Fibroblast of lung (primary cell): ENCODE results near the gene FAM187B. TPM values are rescaled to one million over a fixed set of nuclear protein-coding genes. Genes with fewer than 3 reads are reported as not detected.
"Not testable (repeated sequence)": the region's sequence is repeated elsewhere in the genome, so short reads cannot be mapped to it uniquely, and the experiment has no call there.

Source experiments
- DNase-seq, 2 donors: peaks; one replicate each; pipeline versions ENCODE4 v3.0.0 to v3.0.0-alpha.2; 2010; ENCODE audit warnings: low read depth in 2 of 2
- H2AFZ ChIP-seq: 2 replicates; pipeline ENCODE4 v1.5.1; 2012; ENCODE audit warnings: low read length, control low read depth, inconsistent platforms
- H3K27ac ChIP-seq: 2 replicates; pipeline ENCODE4 v1.5.1; 2011; ENCODE audit warnings: low read length, control low read depth; ENCODE audit not compliant: insufficient read depth
- H3K27me3 ChIP-seq: 2 replicates; pipeline ENCODE4 v1.5.1; 2011; ENCODE audit warnings: mild to moderate bottlenecking, low read length; ENCODE audit not compliant: control insufficient read depth, insufficient read depth
- H3K36me3 ChIP-seq: 2 replicates; pipeline ENCODE4 v1.5.1; 2011; ENCODE audit warnings: low read length; ENCODE audit not compliant: control insufficient read depth, insufficient read depth
- H3K4me1 ChIP-seq: 2 replicates; pipeline ENCODE4 v1.5.1; 2011; ENCODE audit warnings: low read length; ENCODE audit not compliant: control insufficient read depth, insufficient read depth; ENCODE audit errors: extremely low read depth
- H3K4me2 ChIP-seq: 2 replicates; pipeline ENCODE4 v1.5.1; 2011; ENCODE audit warnings: low read length, control low read depth; ENCODE audit not compliant: insufficient read depth; ENCODE audit errors: extremely low read depth
- H3K4me3 ChIP-seq, 4 experiments: fragments of 200-600 bp in 1 of 4; sonication (generic) in 1 of 4; replicated peaks in 1 of 4; 2 replicates each; pipeline ENCODE4 v1.5.1; 2011 to 2016; ENCODE audit warnings: low read length in 4 of 4, low read depth in 3 of 4, mild to moderate bottlenecking in 3 of 4, control low read depth in 2 of 4, inconsistent platforms in 1 of 4, mixed read lengths in 1 of 4; ENCODE audit not compliant: insufficient read depth in 1 of 4; ENCODE audit errors: control extremely low read depth in 1 of 4
- H3K79me2 ChIP-seq: 2 replicates; pipeline ENCODE4 v1.5.1; 2012; ENCODE audit warnings: mild to moderate bottlenecking, low read length, inconsistent platforms; ENCODE audit not compliant: control insufficient read depth, insufficient read depth
- H3K9ac ChIP-seq: 2 replicates; pipeline ENCODE4 v1.5.1; 2011; ENCODE audit warnings: mild to moderate bottlenecking, low read length, control low read depth; ENCODE audit not compliant: insufficient read depth
- H3K9me3 ChIP-seq: 2 replicates; pipeline ENCODE4 v1.5.1; 2012; ENCODE audit warnings: low read depth, low read length; ENCODE audit not compliant: control insufficient read depth, insufficient read depth
- H4K20me1 ChIP-seq: 2 replicates; pipeline ENCODE4 v1.5.1; 2011; ENCODE audit warnings: low read length; ENCODE audit not compliant: control insufficient read depth, insufficient read depth; ENCODE audit errors: extremely low read depth
- CTCF ChIP-seq, 2 donors: IDR thresholded peaks in 1 of 2; conservative IDR thresholded peaks in 1 of 2; 1 replicate in 1 of 2; 2 replicates in 1 of 2; pipeline ENCODE4 v1.5.1; 2011 to 2012; ENCODE audit warnings: low read length in 2 of 2, control low read depth in 1 of 2, inconsistent platforms in 1 of 2, low read depth in 1 of 2, mild to moderate bottlenecking in 1 of 2
- EZH2 ChIP-seq: IDR thresholded peaks from 2 replicates; pipeline ENCODE4 v1.5.1; 2012; ENCODE audit warnings: low read length, control low read depth, mild to moderate bottlenecking; ENCODE audit errors: missing control alignments
- polyA plus RNA-seq, 2 donors: library from polyadenylated mRNA; depleted of rRNA in 1 of 2; stranded (reverse) in 1 of 2; unstranded in 1 of 2; fragments of >200 nt; gene quantifications; 2 replicates each; pipeline ENCODE4 v1.2.1, GENCODE V29; 2011 to 2012; ENCODE audit warnings: missing spikeins in 1 of 2
- total RNA-seq: library from RNA; depleted of rRNA; stranded (reverse); fragments of >200 nt; gene quantifications from 2 replicates; pipeline ENCODE4 v1.2.1, GENCODE V29; 2014

The FAM187B gene
- total and polyA plus RNA-seq, 2 donors (not counting 1 experiment from before 2014, with no cell fraction given): not detected

GRCh38 chr19:35204799-35205732 is 23.5 kb downstream of the FAM187B start:
- Histone ChIP-seq H3K4me2 (no peak overlapping the region), H3K4me3 (no peak overlapping the region), H3K9me3 (no peaks in the 10 kb centered on the region), H3K27ac (no peak overlapping the region), H3K36me3 (no peaks in the 10 kb centered on the region), H3K79me2 (no peaks in the 10 kb centered on the region), H3K27me3 (peaks cover 3% of the 10 kb centered on the region), H3K9ac (no peak overlapping the region), H3K4me1 (no peaks in the 10 kb centered on the region), H4K20me1 (no peaks in the 10 kb centered on the region), H2AFZ (no peak overlapping the region)
- TF ChIP-seq EZH2 (no peak), CTCF (conservative IDR thresholded peaks at IDR 0.05 in 1 of 2, IDR thresholded peaks at IDR 0.05 in 1 of 2; ENCODE audit: low read depth in 1 of 2, low read length in 2 of 2) (no peak)
- no peak for DNase-seq

GRCh38 chr19:35202722-35203688 is 25.5 kb downstream of the FAM187B start:
- H3K79me2 ChIP-seq: no peaks in the 10 kb centered on the region
- TF ChIP-seq CTCF (conservative IDR thresholded peaks at IDR 0.05 in 1 of 2, IDR thresholded peaks at IDR 0.05 in 1 of 2; ENCODE audit: low read depth in 1 of 2, low read length in 2 of 2): no peak
- TF ChIP-seq EZH2: no peak
- no peak overlapping the region for H3K27ac ChIP-seq
- no peaks in the 10 kb centered on the region for H3K36me3 ChIP-seq
- H3K4me3 ChIP-seq: no peak overlapping the region
- DNase-seq: no peak
- no peak overlapping the region for H2AFZ ChIP-seq
- no peaks in the 10 kb centered on the region for H3K4me1 ChIP-seq
- H3K4me2 ChIP-seq: no peak overlapping the region
- no peaks in the 10 kb centered on the region for H3K9me3 ChIP-seq
- H3K9ac ChIP-seq: no peak overlapping the region
- no peaks in the 10 kb centered on the region for H4K20me1 ChIP-seq
- H3K27me3 ChIP-seq: peaks cover 7% of the 10 kb centered on the region

- H3K36me3 ChIP-seq: no peaks in the 10 kb centered on the region
- H4K20me1 ChIP-seq: no peaks in the 10 kb centered on the region
- H3K79me2 ChIP-seq: no peaks in the 10 kb centered on the region
- DNase-seq: no peak
- H3K9me3 ChIP-seq: no peaks in the 10 kb centered on the region
- H3K4me3 ChIP-seq: no peak overlapping the region
- TF ChIP-seq EZH2 (no peak), CTCF (conservative IDR thresholded peaks at IDR 0.05 in 1 of 2, IDR thresholded peaks at IDR 0.05 in 1 of 2; ENCODE audit: low read depth in 1 of 2, low read length in 2 of 2) (no peak)
- H3K27me3 ChIP-seq: peaks cover 7% of the 10 kb centered on the region
- no peak overlapping the region for H2AFZ ChIP-seq
- H3K27ac ChIP-seq: no peak overlapping the region
- no peak overlapping the region for H3K9ac ChIP-seq
- no peaks in the 10 kb centered on the region for H3K4me1 ChIP-seq
- H3K4me2 ChIP-seq: no peak overlapping the region
These were observed 29.1 kb downstream of the FAM187B start for GRCh38 chr19:35199481-35199880.

DNA sequence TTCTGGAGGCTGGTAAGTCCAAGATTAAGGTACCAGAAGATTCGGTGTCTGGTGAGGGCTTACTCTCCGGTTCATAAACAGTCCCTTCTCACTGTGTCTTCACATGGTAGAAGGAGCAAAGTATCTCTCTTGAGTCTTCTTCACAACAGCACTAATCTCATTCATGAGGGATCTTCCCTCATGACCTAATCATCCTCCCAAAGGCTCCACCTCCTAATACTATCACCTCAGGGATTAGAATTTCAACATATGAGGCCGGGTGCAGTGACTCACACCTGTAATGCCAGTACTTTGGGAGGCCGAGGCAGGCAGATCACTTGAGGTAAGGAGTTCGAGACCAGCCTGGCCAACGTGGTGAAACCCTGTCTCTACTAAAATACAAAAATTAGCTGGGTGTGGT is 31.7 kb downstream of the FAM187B start:
- H3K4me1 ChIP-seq, H3K27ac ChIP-seq, H4K20me1 ChIP-seq, H3K9me3 ChIP-seq, H3K4me2 ChIP-seq, H3K27me3 ChIP-seq, DNase-seq, H3K36me3 ChIP-seq, H2AFZ ChIP-seq, H3K4me3 ChIP-seq, H3K9ac ChIP-seq, H3K79me2 ChIP-seq: not testable (repeated sequence)
